H1 (cell line): ENCODE measurements around the gene JPT1. TPM values are rescaled to one million over a fixed set of nuclear protein-coding genes. Genes with fewer than 3 reads are reported as not detected.

Experiments
- CTCF ChIA-PET: fragments of 300-600 bp; sonication (Branson Sonifier 250); formaldehyde crosslinking; loops from one replicate; lab custom pipeline; 2021; ENCODE audit not compliant: partially characterized antibody; lab: Charles Lee
- POLR2A ChIA-PET: fragments of 300-600 bp; sonication (Branson Sonifier 250); formaldehyde crosslinking; loops from one replicate; lab custom pipeline; 2021; ENCODE audit warnings: inconsistent platforms; ENCODE audit not compliant: partially characterized antibody; lab: Charles Lee
- DNase-seq, 2 experiments: peaks; one replicate each; pipeline versions ENCODE4 v3.0.0 to v3.0.0-alpha.2; 2010 to 2022; ENCODE audit warnings: low spot score in 2 of 2, low read depth in 1 of 2, mixed read lengths in 1 of 2
- FAIRE-seq: peaks from 2 replicates; lab custom pipeline; 2011; peaks lifted over from hg19 to GRCh38; lab: Jason Lieb, UNC
- H2AFZ ChIP-seq: 2 replicates; pipeline ENCODE4 v1.8.1; 2012; ENCODE audit warnings: low read length, inconsistent platforms
- H2AK5ac ChIP-seq: 2 replicates; pipeline ENCODE4 v1.6.1; 2013; ENCODE audit warnings: low read depth, low read length
- H2BK120ac ChIP-seq: replicated peaks from 2 replicates; pipeline ENCODE3; 2013; ENCODE audit warnings: low read depth, low read length, inconsistent platforms
- H2BK12ac ChIP-seq: 2 replicates; pipeline ENCODE4 v1.6.1; 2013; ENCODE audit warnings: low read depth, low read length
- H2BK15ac ChIP-seq: 2 replicates; pipeline ENCODE4 v1.6.1; 2013; ENCODE audit warnings: low read length
- H2BK20ac ChIP-seq: 2 replicates; pipeline ENCODE4 v1.6.1; 2013; ENCODE audit warnings: low read length
- H2BK5ac ChIP-seq: 2 replicates; pipeline ENCODE4 v1.6.1; 2013; ENCODE audit warnings: low read depth, low read length
- H3K14ac ChIP-seq: 2 replicates; pipeline ENCODE4 v1.6.1; 2013; ENCODE audit warnings: inconsistent platforms; ENCODE audit not compliant: insufficient read length
- H3K18ac ChIP-seq: 2 replicates; pipeline ENCODE4 v1.6.1; 2013; ENCODE audit warnings: low read length; ENCODE audit errors: extremely low read depth
- H3K23ac ChIP-seq: 2 replicates; pipeline ENCODE4 v1.6.1; 2013; ENCODE audit warnings: inconsistent platforms; ENCODE audit not compliant: insufficient read length
- H3K23me2 ChIP-seq: 2 replicates; pipeline ENCODE4 v1.6.1; 2013; ENCODE audit warnings: low read depth, low read length
- H3K27ac ChIP-seq: 2 replicates; pipeline ENCODE4 v1.6.1; 2011; ENCODE audit warnings: low read depth, low read length, inconsistent platforms
- H3K27me3 ChIP-seq, 4 experiments: replicated peaks in 1 of 4; 1 replicate in 1 of 4; 2 replicates in 3 of 4; pipeline versions ENCODE4 v1.6.1 to v1.8.1; 2011 to 2013; ENCODE audit warnings: low read length in 3 of 4, mild to moderate bottlenecking in 3 of 4, inconsistent platforms in 2 of 4, mixed read lengths in 2 of 4, moderate library complexity in 1 of 4; ENCODE audit not compliant: control insufficient read depth in 3 of 4, insufficient read depth in 3 of 4; ENCODE audit errors: extremely low read depth in 1 of 4
- H3K36me3 ChIP-seq, 4 experiments: 2 replicates each; pipeline versions ENCODE4 v1.6.1 to v1.8.1; 2011 to 2013; ENCODE audit warnings: mild to moderate bottlenecking in 4 of 4, low read length in 3 of 4, moderate library complexity in 2 of 4, control low read depth in 1 of 4, inconsistent platforms in 1 of 4; ENCODE audit not compliant: insufficient read depth in 4 of 4, control insufficient read depth in 2 of 4
- H3K4ac ChIP-seq: replicated peaks from 2 replicates; pipeline ENCODE3; 2013; ENCODE audit warnings: low read length, low read depth, mixed read lengths, inconsistent platforms; ENCODE audit not compliant: insufficient read length
- H3K4me1 ChIP-seq, 4 experiments: replicated peaks in 1 of 4; 1 replicate in 1 of 4; 2 replicates in 3 of 4; pipeline versions ENCODE4 v1.6.1 to v1.8.1; 2011 to 2013; ENCODE audit warnings: low read length in 3 of 4, inconsistent platforms in 2 of 4, mixed read lengths in 1 of 4; ENCODE audit not compliant: insufficient read depth in 4 of 4, control insufficient read depth in 3 of 4
- H3K4me2 ChIP-seq, 2 experiments: 2 replicates each; pipeline versions ENCODE4 v1.6.1 to v1.8.1; 2011 to 2013; ENCODE audit warnings: low read depth in 2 of 2, low read length in 2 of 2, control low read depth in 1 of 2, inconsistent platforms in 1 of 2, mild to moderate bottlenecking in 1 of 2; ENCODE audit not compliant: insufficient read depth in 1 of 2
- H3K4me3 ChIP-seq, 4 experiments: fragments of 200-600, 300-600 bp in 1 of 4; sonication (generic), shearing (Covaris generic), sonication (Bioruptor Twin) in 1 of 4; 2 replicates each; pipeline versions ENCODE4 v1.5.1 to v1.8.1; 2011 to 2016; ENCODE audit warnings: low read length in 4 of 4, low read depth in 3 of 4, control low read depth in 2 of 4, inconsistent platforms in 2 of 4, mild to moderate bottlenecking in 2 of 4, mixed read lengths in 1 of 4, moderate library complexity in 1 of 4; ENCODE audit not compliant: insufficient read depth in 2 of 4; ENCODE audit errors: extremely low read depth in 1 of 4
- H3K56ac ChIP-seq: replicated peaks from 2 replicates; pipeline ENCODE3; 2013; ENCODE audit warnings: low read depth, mild to moderate bottlenecking, mixed read lengths, low read length, inconsistent platforms; ENCODE audit not compliant: insufficient read length
- H3K79me1 ChIP-seq: 2 replicates; pipeline ENCODE4 v1.6.1; 2013; ENCODE audit warnings: low read depth, low read length, control low read depth
- H3K79me2 ChIP-seq, 2 experiments: 2 replicates each; pipeline versions ENCODE4 v1.6.1 to v1.8.1; 2012 to 2013; ENCODE audit warnings: low read length in 2 of 2, mild to moderate bottlenecking in 2 of 2, inconsistent platforms in 1 of 2; ENCODE audit not compliant: insufficient read depth in 2 of 2, control insufficient read depth in 1 of 2
- H3K9ac ChIP-seq, 4 experiments: replicated peaks in 1 of 4; 1 replicate in 1 of 4; 2 replicates in 3 of 4; pipeline versions ENCODE4 v1.6.1 to v1.8.1; 2011 to 2013; ENCODE audit warnings: low read depth in 3 of 4, low read length in 3 of 4, control low read depth in 2 of 4, mild to moderate bottlenecking in 2 of 4, moderate library complexity in 2 of 4, inconsistent platforms in 1 of 4; ENCODE audit errors: extremely low read depth in 1 of 4
- H3K9me3 ChIP-seq, 2 experiments: 2 replicates each; pipeline versions ENCODE4 v1.6.1 to v1.8.1; 2012 to 2013; ENCODE audit warnings: mild to moderate bottlenecking in 2 of 2, moderate library complexity in 2 of 2, control low read depth in 1 of 2, inconsistent platforms in 1 of 2, low read depth in 1 of 2, low read length in 1 of 2, mixed read lengths in 1 of 2; ENCODE audit not compliant: insufficient read depth in 2 of 2
- H4K20me1 ChIP-seq, 2 experiments: replicated peaks in 1 of 2; 2 replicates each; pipeline versions ENCODE3 to v1.8.1; 2011 to 2013; ENCODE audit warnings: inconsistent platforms in 2 of 2, low read length in 2 of 2, mild to moderate bottlenecking in 1 of 2; ENCODE audit not compliant: insufficient read depth in 2 of 2, control insufficient read depth in 1 of 2
- H4K5ac ChIP-seq: 2 replicates; pipeline ENCODE4 v1.6.1; 2013; ENCODE audit warnings: low read length, low read depth, mixed read lengths, inconsistent platforms; ENCODE audit not compliant: insufficient read length
- H4K8ac ChIP-seq: 2 replicates; pipeline ENCODE4 v1.8.0; 2013; ENCODE audit warnings: mild to moderate bottlenecking, moderate library complexity, low read length, inconsistent platforms; ENCODE audit not compliant: insufficient read depth; ENCODE audit errors: extremely low read depth
- H4K91ac ChIP-seq: replicated peaks from 2 replicates; pipeline ENCODE3; 2013; ENCODE audit warnings: low read length, mixed read lengths, inconsistent platforms; ENCODE audit not compliant: insufficient read length
- CTCF ChIP-seq, 3 experiments: IDR thresholded peaks; 1 replicate in 2 of 3; 2 replicates in 1 of 3; pipeline versions ENCODE4 v1.5.1 to v1.6.1; 2011; ENCODE audit warnings: low read length in 3 of 3, mild to moderate bottlenecking in 3 of 3, inconsistent platforms in 2 of 3, low read depth in 1 of 3, moderate library complexity in 1 of 3; ENCODE audit not compliant: insufficient read depth in 1 of 3; ENCODE audit errors: control extremely low read depth in 1 of 3
- EZH2 ChIP-seq: fragments of 200-600 bp; sonication (generic); IDR thresholded peaks from 2 replicates; pipeline ENCODE4 v1.7.1; 2012; ENCODE audit warnings: low read depth, mild to moderate bottlenecking, moderate library complexity, low read length, inconsistent platforms; ENCODE audit not compliant: severe bottlenecking
- KDM1A ChIP-seq: fragments of 200-600, 300-600 bp; sonication (generic); IDR thresholded peaks from 2 replicates; pipeline ENCODE4 v1.7.1; 2016; ENCODE audit warnings: mild to moderate bottlenecking, low read length, borderline replicate concordance
- KDM5A ChIP-seq: fragments of 200-600 bp; IDR thresholded peaks from 2 replicates; pipeline ENCODE4 v1.7.1; 2012; ENCODE audit warnings: mild to moderate bottlenecking, low read length, inconsistent platforms, mixed read lengths
- POU5F1 ChIP-seq: IDR thresholded peaks from 2 replicates; pipeline ENCODE4 v1.6.1; 2011; ENCODE audit warnings: low read depth, mild to moderate bottlenecking, low read length, moderate library complexity
- SRF ChIP-seq: IDR thresholded peaks from 2 replicates; pipeline ENCODE4 v1.6.1; 2011; ENCODE audit warnings: mild to moderate bottlenecking, low read depth, low read length, moderate library complexity
- TAF1 ChIP-seq: IDR thresholded peaks from 2 replicates; pipeline ENCODE4 v1.6.1; 2011; ENCODE audit warnings: mild to moderate bottlenecking, low read depth, low read length
- TAF7 ChIP-seq: optimal IDR thresholded peaks from 2 replicates; pipeline ENCODE3; 2011; ENCODE audit warnings: low read depth, mild to moderate bottlenecking, inconsistent platforms, low read length, moderate library complexity, borderline replicate concordance
- polyA plus RNA-seq, 7 experiments: library from polyadenylated mRNA; depleted of rRNA in 3 of 7; stranded (reverse) in 5 of 7; unstranded in 2 of 7; fragments of >200 nt in 5 of 7; fragments of 200-250 nt in 2 of 7; gene quantifications; 1 replicate in 5 of 7; 2 replicates in 1 of 7; 4 replicates in 1 of 7; pipeline versions ENCODE4 v1.2.1 to v1.2.3, GENCODE V29; 2011 to 2013; ENCODE audit warnings: missing spikeins in 2 of 7, mixed read lengths in 2 of 7
- total RNA-seq: library from RNA; stranded (reverse); fragmentation: NEBNext Ultra II Directional; extraction: Animal tissue kit (Norgen Biotek cat#: 25700); gene quantifications from 2 replicates; pipeline ENCODE4 v1.2.1, GENCODE V29; 2021

Gene JPT1
- total and polyA plus RNA-seq, 2 of the 8 experiments (the other 6 are each of a cell fraction or from before 2014, with no cell fraction given) = 154 to 369 TPM

GRCh38 chr17:75115555-75115954, 38.8 kb downstream of the JPT1 start:
- TF ChIP-seq KDM1A (no peak), SRF (no peak), TAF7 (no peak), POU5F1 (no peak), CTCF (IDR thresholded peaks at IDR 0.05; ENCODE audit: control extremely low read depth in 1 of 3, insufficient read depth in 1 of 3, low read depth in 1 of 3, low read length in 3 of 3) (no peak), EZH2 (no peak), TAF1 (no peak), KDM5A (no peak)
- FAIRE-seq = no peak
- Histone ChIP-seq H3K79me2 (peaks cover 0 to 3% of the 10 kb centered on the region in 2 experiments; a peak in 1 of 4 replicates), H3K56ac (no peak overlapping the region), H4K91ac (no peak overlapping the region), H3K9me3 (no peaks in the 10 kb centered on the region), H3K4ac (no peak overlapping the region), H3K36me3 (no peaks in the 10 kb centered on the region), H2BK20ac (no peak overlapping the region), H2BK120ac (no peak overlapping the region), H2AFZ (no peak overlapping the region), H3K27ac (no peak overlapping the region), H3K79me1 (peaks cover 5% of the 10 kb centered on the region; the same call in 1 of the 2 replicates), H3K23ac (no peak overlapping the region), H3K4me3 (no peak overlapping the region), H3K18ac (no peak overlapping the region), H3K27me3 (no peaks in the 10 kb centered on the region), H4K8ac (no peak overlapping the region), H3K14ac (no peak overlapping the region), H4K20me1 (no peaks in the 10 kb centered on the region), H3K9ac (no peak overlapping the region), H3K23me2 (no peaks in the 10 kb centered on the region; the same call in 1 of the 2 replicates), H2BK15ac (no peak overlapping the region), H2BK12ac (no peak overlapping the region), H2AK5ac (no peak overlapping the region), H2BK5ac (no peak overlapping the region), H3K4me2 (no peak overlapping the region), H3K4me1 (peaks cover 0 to 1% (median 0%) of the 10 kb centered on the region in 4 experiments; a peak in 1 of 7 replicates), H4K5ac (no peak overlapping the region)
- DNase-seq = no peak
- ChIA-PET CTCF (interaction anchor here (0.6 to 9.6 kb wide), 17 partner anchors 10 to 409 kb away, joined by 3 to 239 read pairs (median 10); partner anchors contain the start of genes NT5C and SLC16A5), POLR2A (interaction anchor here (1.6 to 8.9 kb wide), 3 partner anchors 13 to 103 kb away, joined by 4 to 134 read pairs (median 11); partner anchors contain the start of genes JPT1, MRPL58 and NT5C)
